A673 (cell line): ENCODE data around the gene BIRC7. TPM values are rescaled to one million over a fixed set of nuclear protein-coding genes. Genes with fewer than 3 reads are reported as not detected.

ENCODE experiments used
- BruUV-seq: library from RNA; stranded (reverse); fragments of 400-500 nt; replicated peaks from 2 replicates; lab custom pipeline; 2021; lab: Mats Ljungman, UMichigan
- CTCF ChIA-PET: fragments of 300-600 bp; sonication (Branson Sonifier 250); formaldehyde crosslinking; loops from one replicate; lab custom pipeline; 2022; ENCODE audit warnings: antibody characterized with exemption; lab: Charles Lee
- POLR2A ChIA-PET: fragments of 300-600 bp; sonication (Branson Sonifier 250); formaldehyde crosslinking; loops from one replicate; lab custom pipeline; 2022; ENCODE audit warnings: antibody characterized with exemption; ENCODE audit not compliant: low non-redundant PET; lab: Charles Lee
- DNase-seq: peaks from one replicate; pipeline ENCODE4 v3.0.0-alpha.2; 2015; ENCODE audit warnings: low spot score
- H3K27ac ChIP-seq: fragments of 200-600 bp; sonication (generic); 2 replicates; pipeline ENCODE4 v1.5.1; 2016; ENCODE audit warnings: mixed run types, low read depth, mild to moderate bottlenecking, mixed read lengths, antibody characterized with exemption, low read length; ENCODE audit not compliant: poor library complexity, severe bottlenecking
- H3K27me3 ChIP-seq: fragments of 200-600 bp; sonication (generic); replicated peaks from 2 replicates; pipeline ENCODE4 v1.6.1; 2017; ENCODE audit warnings: mixed run types, low read depth, mild to moderate bottlenecking, mixed read lengths, antibody characterized with exemption, low read length; ENCODE audit not compliant: insufficient read depth, poor library complexity
- H3K36me3 ChIP-seq: fragments of 200-600 bp; sonication (generic); 2 replicates; pipeline ENCODE4 v1.6.1; 2016; ENCODE audit warnings: mixed run types, mild to moderate bottlenecking, mixed read lengths, antibody characterized with exemption, low read length; ENCODE audit not compliant: insufficient read depth, poor library complexity, severe bottlenecking
- H3K4me1 ChIP-seq: fragments of 200-600 bp; sonication (generic); 2 replicates; pipeline ENCODE4 v1.6.1; 2017; ENCODE audit warnings: mixed run types, mild to moderate bottlenecking, mixed read lengths, antibody characterized with exemption, low read length; ENCODE audit not compliant: insufficient read depth, poor library complexity, severe bottlenecking
- H3K4me3 ChIP-seq: fragments of 200-600 bp; sonication (generic); 2 replicates; pipeline ENCODE4 v1.5.1; 2016; ENCODE audit warnings: low read depth, mixed run types, mild to moderate bottlenecking, mixed read lengths, low read length; ENCODE audit not compliant: poor library complexity, severe bottlenecking
- H3K9me3 ChIP-seq: fragments of 200-600 bp; sonication (generic); 2 replicates; pipeline ENCODE4 v1.6.1; 2016; ENCODE audit warnings: mixed run types, low read depth, mild to moderate bottlenecking, mixed read lengths, antibody characterized with exemption, low read length; ENCODE audit not compliant: poor library complexity, severe bottlenecking
- CTCF ChIP-seq: fragments of 300-800, 200-600 bp; sonication (generic); conservative IDR thresholded peaks from 2 replicates; pipeline ENCODE4 v1.5.1; 2017; ENCODE audit warnings: low read depth, mild to moderate bottlenecking, antibody characterized with exemption, low read length, moderate library complexity, mixed read lengths
- EZH2 ChIP-seq: fragments of 200-600 bp; sonication (generic); IDR thresholded peaks from 2 replicates; pipeline ENCODE4 v1.6.1; 2017; ENCODE audit warnings: borderline replicate concordance, low read depth, mild to moderate bottlenecking, mixed read lengths, antibody characterized with exemption, low read length; ENCODE audit not compliant: poor library complexity, severe bottlenecking
- intact Hi-C: fragments of 100-400 bp; cut with micrococcal nuclease; formaldehyde crosslinking; loops from one replicate; pipeline ENCODE4 v1.10.0; 2022; ENCODE audit not compliant: unreplicated experiment
- total RNA-seq: library from RNA; stranded (reverse); gene quantifications from 2 replicates; pipeline ENCODE4 v1.2.3, GENCODE V29; 2021

BIRC7 gene
- total RNA-seq, 1 experiment from 2014 or later = not detected

- peaks cover 45% of the 10 kb centered on the region for H3K27me3 ChIP-seq
- no peaks in the 10 kb centered on the region for H3K36me3 ChIP-seq
- intact Hi-C loops = no loop called here
- no peak overlapping the region for H3K4me3 ChIP-seq
- POLR2A ChIA-PET = no interaction called here
- no peak for DNase-seq
- CTCF ChIA-PET = no interaction called here
- no TSS peak for BruUV-seq
- TF ChIP-seq CTCF (no peak), EZH2 (no peak)
- H3K9me3 ChIP-seq = no peaks in the 10 kb centered on the region
- H3K4me1 ChIP-seq = no peaks in the 10 kb centered on the region
- no peak overlapping the region for H3K27ac ChIP-seq
These were observed 24.2 kb downstream of the BIRC7 start for GRCh38 chr20:63259734-63260460.

- no peak for DNase-seq
- peaks cover 45% of the 10 kb centered on the region for H3K27me3 ChIP-seq
- intact Hi-C loops = no loop called here
- no peak for TF ChIP-seq CTCF
- no peak for TF ChIP-seq EZH2
- H3K27ac ChIP-seq = no peak overlapping the region
- H3K4me3 ChIP-seq = no peak overlapping the region
- POLR2A ChIA-PET = no interaction called here
- CTCF ChIA-PET = interaction anchor here (0.6 kb wide), 1 partner anchor 13 kb away, joined by 5 read pairs; no protein-coding TSS in a partner anchor
- H3K4me1 ChIP-seq = no peaks in the 10 kb centered on the region
- H3K9me3 ChIP-seq = no peaks in the 10 kb centered on the region
- no peaks in the 10 kb centered on the region for H3K36me3 ChIP-seq
- BruUV-seq = no TSS peak
These were observed 24.8 kb downstream of the BIRC7 start for GRCh38 chr20:63260521-63260920.

- H3K4me3 ChIP-seq = no peak overlapping the region
- no TSS peak for BruUV-seq
- H3K36me3 ChIP-seq = no peaks in the 10 kb centered on the region
- TF ChIP-seq CTCF (no peak), EZH2 (no peak)
- no peak for DNase-seq
- no peaks in the 10 kb centered on the region for H3K9me3 ChIP-seq
- H3K4me1 ChIP-seq = no peaks in the 10 kb centered on the region
- peaks cover 45% of the 10 kb centered on the region for H3K27me3 ChIP-seq
- CTCF ChIA-PET = interaction anchor here (0.6 kb wide), 1 partner anchor 12 kb away, joined by 5 read pairs; no protein-coding TSS in a partner anchor
- no peak overlapping the region for H3K27ac ChIP-seq
- intact Hi-C loops = no loop called here
- POLR2A ChIA-PET = no interaction called here
These were observed 25.5 kb downstream of the BIRC7 start for GRCh38 chr20:63261060-63261794.
